ENCODE data around the gene BOK. TPM values are rescaled to one million over a fixed set of nuclear protein-coding genes. Genes with fewer than 3 reads are reported as not detected.

Gene BOK
- total and polyA plus RNA-seq, 10 of the 15 experiments (the other 5 are each of a cell fraction or from before 2014, with no cell fraction given) = 0.04 to 0.15 (median 0.12) TPM; not detected in 7

DNA sequence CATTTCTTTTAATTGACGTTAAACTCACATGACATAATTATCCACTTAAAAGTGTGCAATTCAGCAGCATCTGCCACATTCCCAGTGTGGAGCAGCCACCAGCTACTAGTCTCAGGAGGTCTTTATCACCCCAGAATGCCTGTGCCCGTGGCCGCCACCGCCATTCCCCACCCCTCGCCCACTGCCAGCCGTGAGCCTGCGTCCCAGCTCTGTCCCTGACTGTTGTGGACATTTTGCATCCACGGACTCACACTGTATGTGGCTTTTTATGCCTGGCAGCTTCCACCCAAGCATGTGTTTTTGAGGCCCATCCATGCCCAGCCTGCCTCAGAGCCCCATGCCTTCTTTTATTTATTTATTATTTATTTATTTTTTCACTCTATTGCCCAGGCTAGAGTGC is 9.2 kb downstream of the BOK start:
- no peaks in the 10 kb centered on the region for H4K20me1 ChIP-seq (ENCODE audit: control insufficient read depth, insufficient read depth)
- no peaks in the 10 kb centered on the region for H3K4me1 ChIP-seq (ENCODE audit: control insufficient read depth, insufficient read depth, low read length)
- DNase-seq (ENCODE audit: low read depth, low spot score) (no peak), ATAC-seq (no peak), FAIRE-seq (no peak)
- in situ Hi-C loops (cut with MboI) (no loop called here), intact Hi-C loops (cut with micrococcal nuclease; ENCODE audit: unreplicated experiment) (no loop called here)
- no peak overlapping the region for H3K27ac ChIP-seq (ENCODE audit: control insufficient read depth, insufficient read depth)
- TF ChIP-seq PML (IDR thresholded peaks at IDR 0.05; ENCODE audit: low read length) (no peak), GABPA (IDR thresholded peaks at IDR 0.05; ENCODE audit: low read depth) (no peak), SUZ12 (IDR thresholded peaks at IDR 0.05; ENCODE audit: unreplicated experiment) (no peak), NR2C2 (IDR thresholded peaks at IDR 0.05; ENCODE audit: borderline replicate concordance, control insufficient read depth, insufficient read length, low read depth) (no peak), ZNF24 (IDR thresholded peaks at IDR 0.05) (no peak), TARDBP (IDR thresholded peaks at IDR 0.05; ENCODE audit: borderline replicate concordance) (no peak), SPI1 (IDR thresholded peaks at IDR 0.05; ENCODE audit: borderline replicate concordance, insufficient read depth, low read depth, low read length) (no peak)
- TF ChIP-seq, protein P1, sequence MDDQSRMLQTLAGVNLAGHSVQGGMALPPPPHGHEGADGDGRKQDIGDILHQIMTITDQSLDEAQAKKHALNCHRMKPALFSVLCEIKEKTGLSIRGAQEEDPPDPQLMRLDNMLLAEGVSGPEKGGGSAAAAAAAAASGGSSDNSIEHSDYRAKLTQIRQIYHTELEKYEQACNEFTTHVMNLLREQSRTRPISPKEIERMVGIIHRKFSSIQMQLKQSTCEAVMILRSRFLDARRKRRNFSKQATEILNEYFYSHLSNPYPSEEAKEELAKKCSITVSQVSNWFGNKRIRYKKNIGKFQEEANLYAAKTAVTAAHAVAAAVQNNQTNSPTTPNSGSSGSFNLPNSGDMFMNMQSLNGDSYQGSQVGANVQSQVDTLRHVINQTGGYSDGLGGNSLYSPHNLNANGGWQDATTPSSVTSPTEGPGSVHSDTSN (IDR thresholded peaks at IDR 0.05; ENCODE audit: insufficient replicate concordance, low read depth, low read length) = no peak
- TF ChIP-seq, protein P2, sequence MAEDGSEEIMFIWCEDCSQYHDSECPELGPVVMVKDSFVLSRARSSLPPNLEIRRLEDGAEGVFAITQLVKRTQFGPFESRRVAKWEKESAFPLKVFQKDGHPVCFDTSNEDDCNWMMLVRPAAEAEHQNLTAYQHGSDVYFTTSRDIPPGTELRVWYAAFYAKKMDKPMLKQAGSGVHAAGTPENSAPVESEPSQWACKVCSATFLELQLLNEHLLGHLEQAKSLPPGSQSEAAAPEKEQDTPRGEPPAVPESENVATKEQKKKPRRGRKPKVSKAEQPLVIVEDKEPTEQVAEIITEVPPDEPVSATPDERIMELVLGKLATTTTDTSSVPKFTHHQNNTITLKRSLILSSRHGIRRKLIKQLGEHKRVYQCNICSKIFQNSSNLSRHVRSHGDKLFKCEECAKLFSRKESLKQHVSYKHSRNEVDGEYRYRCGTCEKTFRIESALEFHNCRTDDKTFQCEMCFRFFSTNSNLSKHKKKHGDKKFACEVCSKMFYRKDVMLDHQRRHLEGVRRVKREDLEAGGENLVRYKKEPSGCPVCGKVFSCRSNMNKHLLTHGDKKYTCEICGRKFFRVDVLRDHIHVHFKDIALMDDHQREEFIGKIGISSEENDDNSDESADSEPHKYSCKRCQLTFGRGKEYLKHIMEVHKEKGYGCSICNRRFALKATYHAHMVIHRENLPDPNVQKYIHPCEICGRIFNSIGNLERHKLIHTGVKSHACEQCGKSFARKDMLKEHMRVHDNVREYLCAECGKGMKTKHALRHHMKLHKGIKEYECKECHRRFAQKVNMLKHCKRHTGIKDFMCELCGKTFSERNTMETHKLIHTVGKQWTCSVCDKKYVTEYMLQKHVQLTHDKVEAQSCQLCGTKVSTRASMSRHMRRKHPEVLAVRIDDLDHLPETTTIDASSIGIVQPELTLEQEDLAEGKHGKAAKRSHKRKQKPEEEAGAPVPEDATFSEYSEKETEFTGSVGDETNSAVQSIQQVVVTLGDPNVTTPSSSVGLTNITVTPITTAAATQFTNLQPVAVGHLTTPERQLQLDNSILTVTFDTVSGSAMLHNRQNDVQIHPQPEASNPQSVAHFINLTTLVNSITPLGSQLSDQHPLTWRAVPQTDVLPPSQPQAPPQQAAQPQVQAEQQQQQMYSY (CRISPR knock-in tag; IDR thresholded peaks at IDR 0.05) = no peak
- TF ChIP-seq, protein P3, sequence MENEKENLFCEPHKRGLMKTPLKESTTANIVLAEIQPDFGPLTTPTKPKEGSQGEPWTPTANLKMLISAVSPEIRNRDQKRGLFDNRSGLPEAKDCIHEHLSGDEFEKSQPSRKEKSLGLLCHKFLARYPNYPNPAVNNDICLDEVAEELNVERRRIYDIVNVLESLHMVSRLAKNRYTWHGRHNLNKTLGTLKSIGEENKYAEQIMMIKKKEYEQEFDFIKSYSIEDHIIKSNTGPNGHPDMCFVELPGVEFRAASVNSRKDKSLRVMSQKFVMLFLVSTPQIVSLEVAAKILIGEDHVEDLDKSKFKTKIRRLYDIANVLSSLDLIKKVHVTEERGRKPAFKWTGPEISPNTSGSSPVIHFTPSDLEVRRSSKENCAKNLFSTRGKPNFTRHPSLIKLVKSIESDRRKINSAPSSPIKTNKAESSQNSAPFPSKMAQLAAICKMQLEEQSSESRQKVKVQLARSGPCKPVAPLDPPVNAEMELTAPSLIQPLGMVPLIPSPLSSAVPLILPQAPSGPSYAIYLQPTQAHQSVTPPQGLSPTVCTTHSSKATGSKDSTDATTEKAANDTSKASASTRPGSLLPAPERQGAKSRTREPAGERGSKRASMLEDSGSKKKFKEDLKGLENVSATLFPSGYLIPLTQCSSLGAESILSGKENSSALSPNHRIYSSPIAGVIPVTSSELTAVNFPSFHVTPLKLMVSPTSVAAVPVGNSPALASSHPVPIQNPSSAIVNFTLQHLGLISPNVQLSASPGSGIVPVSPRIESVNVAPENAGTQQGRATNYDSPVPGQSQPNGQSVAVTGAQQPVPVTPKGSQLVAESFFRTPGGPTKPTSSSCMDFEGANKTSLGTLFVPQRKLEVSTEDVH (IDR thresholded peaks at IDR 0.05; ENCODE audit: low read depth, partially characterized antibody) = no peak
- TF ChIP-seq, protein P4, sequence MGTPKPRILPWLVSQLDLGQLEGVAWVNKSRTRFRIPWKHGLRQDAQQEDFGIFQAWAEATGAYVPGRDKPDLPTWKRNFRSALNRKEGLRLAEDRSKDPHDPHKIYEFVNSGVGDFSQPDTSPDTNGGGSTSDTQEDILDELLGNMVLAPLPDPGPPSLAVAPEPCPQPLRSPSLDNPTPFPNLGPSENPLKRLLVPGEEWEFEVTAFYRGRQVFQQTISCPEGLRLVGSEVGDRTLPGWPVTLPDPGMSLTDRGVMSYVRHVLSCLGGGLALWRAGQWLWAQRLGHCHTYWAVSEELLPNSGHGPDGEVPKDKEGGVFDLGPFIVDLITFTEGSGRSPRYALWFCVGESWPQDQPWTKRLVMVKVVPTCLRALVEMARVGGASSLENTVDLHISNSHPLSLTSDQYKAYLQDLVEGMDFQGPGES (IDR thresholded peaks at IDR 0.05) = no peak
- no peak overlapping the region for H3K9ac ChIP-seq (ENCODE audit: control insufficient read depth, insufficient read depth, low read length)
- SMC1A ChIA-PET (ENCODE audit: uncharacterized antibody, unreplicated experiment) = no interaction called here
- no peak overlapping the region for H3K4me3 ChIP-seq
- RAD21 ChIA-PET (ENCODE audit: unreplicated experiment) = no interaction called here
- 73% methylated on average over 8 of the region's 8 CpGs for WGBS (ENCODE audit: insufficient coverage, insufficient replicate concordance, low lambda C conversion rate, missing lambda C conversion rate)
- H3K79me2 ChIP-seq (ENCODE audit: control insufficient read depth, insufficient read depth, low read length) = no peaks in the 10 kb centered on the region
- BruUV-seq (replicated peaks) = no TSS peak
- CTCF ChIA-PET = no interaction called here
- H3K27me3 ChIP-seq (replicated peaks in 1 of 2; ENCODE audit: control insufficient read depth in 2 of 2, insufficient read depth in 2 of 2, low read length in 1 of 2) = no peaks in the 10 kb centered on the region
- H3K36me3 ChIP-seq (ENCODE audit: control insufficient read depth in 2 of 2, insufficient read depth in 2 of 2, low read length in 1 of 2) = no peaks in the 10 kb centered on the region
- H3K9me3 ChIP-seq (replicated peaks; ENCODE audit: control insufficient read depth, insufficient read depth, low read length) = no peaks in the 10 kb centered on the region
- POLR2A ChIA-PET = interaction anchor here (1.2 kb wide), 1 partner anchor 10 kb away, joined by 3 read pairs; the partner anchor contains the start of gene BOK
- no peak overlapping the region for H3K4me2 ChIP-seq (ENCODE audit: control insufficient read depth, insufficient read depth)
- H2AFZ ChIP-seq (ENCODE audit: control insufficient read depth, low read depth, low read length) = no peak overlapping the region

All from GM12878 (cell line).